Measurements from ENCODE around the gene JAM3.

JAM3 gene

DNA sequence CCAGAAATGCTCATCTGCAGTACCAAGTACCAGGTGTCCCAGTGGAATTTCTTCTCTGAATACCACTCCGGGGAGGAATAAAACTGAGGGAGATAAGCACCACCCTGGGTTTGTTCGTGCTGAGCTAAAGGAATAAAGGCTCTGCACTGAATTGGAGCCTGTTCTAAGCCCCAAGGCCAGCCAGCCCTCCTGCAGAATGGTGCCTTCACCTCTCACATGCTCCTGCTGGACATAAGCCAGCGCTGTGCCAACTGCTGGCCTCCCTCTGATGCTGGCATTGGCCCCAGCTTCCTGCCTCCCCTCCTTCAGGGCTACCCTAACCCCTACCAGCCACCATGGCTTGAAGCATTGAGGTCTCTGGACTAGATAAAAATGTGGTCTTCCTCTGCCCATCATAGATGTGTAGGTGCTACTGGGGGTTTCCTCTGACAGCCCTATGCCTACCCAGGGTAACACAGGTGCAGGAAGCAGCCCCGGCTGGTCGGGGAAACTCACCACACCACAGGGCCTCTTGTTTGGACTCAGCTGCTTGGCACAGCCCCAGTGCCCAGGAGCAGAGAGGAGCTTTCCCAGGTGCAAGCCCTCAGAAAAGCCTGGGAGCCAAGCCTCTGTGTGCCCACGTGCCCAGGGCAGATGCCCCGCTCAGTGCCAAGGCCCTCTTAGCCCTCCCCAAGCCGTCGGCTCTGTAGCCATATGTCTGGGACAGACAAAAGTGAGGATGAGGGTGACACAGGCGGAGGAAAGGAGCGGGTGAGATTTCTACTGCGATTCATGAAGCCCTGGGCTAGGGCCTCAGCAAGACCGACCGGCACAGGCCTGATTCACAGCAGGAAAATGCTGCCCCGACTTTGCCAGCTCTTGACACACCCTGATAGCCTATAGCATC is 34.1 kb upstream of the JAM3 start:
- CTCF ChIA-PET, result interaction anchor here (0.6 to 1.4 kb wide), 4 partner anchors 16 to 107 kb away, joined by 3 to 6 read pairs (median 4); no protein-coding TSS in a partner anchor
- TF ChIP-seq SP1 (IDR thresholded peaks at IDR 0.05) (no peak), SUZ12 (IDR thresholded peaks at IDR 0.05) (no peak), L3MBTL2 (conservative IDR thresholded peaks at IDR 0.05) (no peak), FOXK2 (IDR thresholded peaks at IDR 0.05) (no peak)
- TF ChIP-seq, protein P1, sequence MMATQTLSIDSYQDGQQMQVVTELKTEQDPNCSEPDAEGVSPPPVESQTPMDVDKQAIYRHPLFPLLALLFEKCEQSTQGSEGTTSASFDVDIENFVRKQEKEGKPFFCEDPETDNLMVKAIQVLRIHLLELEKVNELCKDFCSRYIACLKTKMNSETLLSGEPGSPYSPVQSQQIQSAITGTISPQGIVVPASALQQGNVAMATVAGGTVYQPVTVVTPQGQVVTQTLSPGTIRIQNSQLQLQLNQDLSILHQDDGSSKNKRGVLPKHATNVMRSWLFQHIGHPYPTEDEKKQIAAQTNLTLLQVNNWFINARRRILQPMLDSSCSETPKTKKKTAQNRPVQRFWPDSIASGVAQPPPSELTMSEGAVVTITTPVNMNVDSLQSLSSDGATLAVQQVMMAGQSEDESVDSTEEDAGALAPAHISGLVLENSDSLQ (IDR thresholded peaks at IDR 0.05), result no peak
- POLR2A ChIA-PET, result interaction anchor here (0.5 to 1.8 kb wide), 14 partner anchors 9 to 189 kb away, joined by 3 to 18 read pairs (median 4); partner anchors contain the start of genes IGSF9B and NCAPD3
- DNase-seq (ENCODE audit: extremely low spot score), result no peak

DNA sequence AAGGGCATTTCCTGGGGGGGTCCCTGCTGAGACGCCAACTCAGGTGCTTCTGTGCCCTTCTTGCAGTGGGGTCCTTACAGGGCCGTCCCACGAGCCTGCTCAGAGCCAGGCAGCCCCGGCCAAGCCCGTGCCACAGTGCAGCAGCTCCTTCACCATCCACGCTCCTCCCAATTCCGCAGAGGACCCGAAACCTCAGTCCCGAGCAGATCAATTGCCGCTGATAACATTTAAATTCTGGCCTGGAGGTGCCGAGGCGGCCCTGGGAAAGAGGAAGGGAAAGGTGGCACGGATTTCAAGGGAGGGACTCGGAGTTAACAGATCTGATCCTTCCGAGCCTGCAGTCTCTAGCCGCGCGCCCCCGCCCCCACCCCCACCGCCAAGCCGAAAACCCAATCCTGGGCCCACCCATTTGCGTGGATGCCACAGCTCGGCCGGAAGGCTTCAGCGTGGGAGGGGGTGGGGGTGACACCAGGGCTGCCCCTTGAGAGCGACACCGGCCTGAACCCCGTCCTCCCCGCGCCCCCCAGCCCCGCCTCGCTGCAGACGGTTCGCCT is 32.3 kb upstream of the JAM3 start:
- ChIA-PET CTCF (no interaction called here), POLR2A (interaction anchor here (1.1 to 1.4 kb wide), 3 partner anchors 9 to 188 kb away, joined by 3 to 4 read pairs (median 4); partner anchors contain the start of genes NCAPD3 and VPS26B)
- DNase-seq (ENCODE audit: extremely low spot score), result no peak
- TF ChIP-seq HDGF (IDR thresholded peaks at IDR 0.05; ENCODE audit: borderline replicate concordance), result no peak

- ChIA-PET CTCF (no interaction called here), POLR2A (interaction anchor here (0.7 to 1.8 kb wide), 6 partner anchors 9 to 187 kb away, joined by 3 to 7 read pairs (median 4); partner anchors contain the start of genes NCAPD3 and VPS26B)
- peak; percentile 99 for TF ChIP-seq SP1 (IDR thresholded peaks at IDR 0.05)
- TF ChIP-seq SUZ12 (IDR thresholded peaks at IDR 0.05), result no peak
- TF ChIP-seq, protein P1 (IDR thresholded peaks at IDR 0.05), result peak; percentile 84
- TF ChIP-seq L3MBTL2 (conservative IDR thresholded peaks at IDR 0.05), result peak; percentile 58; the same call in 1 of the 2 replicates
- DNase-seq (ENCODE audit: extremely low spot score), result peak; percentile 60
Observed at GRCh38 chr11:134037046-134037908, 31.6 kb upstream of the JAM3 start.

GRCh38 chr11:134038897-134039470 is 29.9 kb upstream of the JAM3 start:
- TF ChIP-seq HDGF (IDR thresholded peaks at IDR 0.05; ENCODE audit: borderline replicate concordance) (no peak), ZNF384 (IDR thresholded peaks at IDR 0.05) (no peak), NFRKB (IDR thresholded peaks at IDR 0.05) (no peak), TARDBP (IDR thresholded peaks at IDR 0.05) (no peak), SP1 (IDR thresholded peaks at IDR 0.05) (no peak), ELF4 (IDR thresholded peaks at IDR 0.05) (no peak), CTBP1 (IDR thresholded peaks at IDR 0.05; ENCODE audit: borderline replicate concordance) (no peak), SUZ12 (IDR thresholded peaks at IDR 0.05) (no peak), FOXA1 (IDR thresholded peaks at IDR 0.05) (no peak), FOXK2 (IDR thresholded peaks at IDR 0.05) (no peak), BHLHE40 (IDR thresholded peaks at IDR 0.05; ENCODE audit: borderline replicate concordance) (no peak)
- TF ChIP-seq, protein P1 (IDR thresholded peaks at IDR 0.05), result no peak
- POLR2A ChIA-PET, result interaction anchor here (1.4 to 1.8 kb wide), 2 partner anchors 86 to 185 kb away, joined by 4 to 7 read pairs; partner anchors contain the start of genes NCAPD3 and VPS26B
- CTCF ChIA-PET, result interaction anchor here (1.2 kb wide), 1 partner anchor 11 kb away, joined by 4 read pairs; no protein-coding TSS in a partner anchor
- no peak for DNase-seq (ENCODE audit: extremely low spot score)

GRCh38 chr11:134039726-134040385 is 29.0 kb upstream of the JAM3 start:
- TF ChIP-seq ARNT (IDR thresholded peaks at IDR 0.05) (no peak), NFRKB (IDR thresholded peaks at IDR 0.05) (no peak), SP1 (IDR thresholded peaks at IDR 0.05) (no peak), FOXM1 (IDR thresholded peaks at IDR 0.05; ENCODE audit: borderline replicate concordance) (no peak), TARDBP (IDR thresholded peaks at IDR 0.05) (no peak), ELF4 (IDR thresholded peaks at IDR 0.05) (no peak), CTBP1 (IDR thresholded peaks at IDR 0.05; ENCODE audit: borderline replicate concordance) (no peak), HDGF (IDR thresholded peaks at IDR 0.05; ENCODE audit: borderline replicate concordance) (no peak), SUZ12 (IDR thresholded peaks at IDR 0.05) (no peak), ZNF384 (IDR thresholded peaks at IDR 0.05) (no peak), FOXA1 (IDR thresholded peaks at IDR 0.05) (no peak), LEF1 (IDR thresholded peaks at IDR 0.05; ENCODE audit: borderline replicate concordance) (no peak), BHLHE40 (IDR thresholded peaks at IDR 0.05; ENCODE audit: borderline replicate concordance) (no peak), FOXK2 (IDR thresholded peaks at IDR 0.05) (no peak), L3MBTL2 (conservative IDR thresholded peaks at IDR 0.05) (no peak)
- TF ChIP-seq, protein P1 (IDR thresholded peaks at IDR 0.05), result no peak
- DNase-seq (ENCODE audit: extremely low spot score), result no peak
- CTCF ChIA-PET, result interaction anchor here (1.4 to 2.7 kb wide), 2 partner anchors 11 to 24 kb away, joined by 3 to 16 read pairs; no protein-coding TSS in a partner anchor
- POLR2A ChIA-PET, result interaction anchor here (0.9 to 1.4 kb wide), 2 partner anchors 29 to 184 kb away, joined by 3 to 4 read pairs; partner anchors contain the start of genes NCAPD3 and VPS26B
